ACC112 (cell line): ENCODE results near the gene SLMAP.
"Not testable (repeated sequence)": the region's sequence is repeated elsewhere in the genome, so short reads cannot be mapped to it uniquely, and the experiment has no call there.

Experiments
- H2AFZ ChIP-seq: fragments of 200-600 bp; sonication (generic); one replicate; pipeline ENCODE4 v1.6.0; 2017; ENCODE audit warnings: antibody characterized with exemption, low read length; ENCODE audit not compliant: unreplicated experiment
- H3K27ac ChIP-seq: fragments of 200-600 bp; sonication (generic); 2 replicates; pipeline ENCODE4 v1.5.1; 2014; ENCODE audit warnings: low read depth, mild to moderate bottlenecking, antibody characterized with exemption, low read length, moderate library complexity
- H3K27me3 ChIP-seq: fragments of 200-600 bp; sonication (generic); 2 replicates; pipeline ENCODE4 v1.6.1; 2014; ENCODE audit warnings: mild to moderate bottlenecking, antibody characterized with exemption, low read length, moderate library complexity, mixed read lengths; ENCODE audit not compliant: insufficient read depth
- H3K36me3 ChIP-seq: fragments of 200-600 bp; sonication (generic); 2 replicates; pipeline ENCODE4 v1.6.1; 2016; ENCODE audit warnings: mild to moderate bottlenecking, antibody characterized with exemption, low read length, moderate library complexity, mixed read lengths; ENCODE audit not compliant: insufficient read depth
- H3K4me1 ChIP-seq: fragments of 200-600 bp; sonication (generic); one replicate; pipeline ENCODE4 v1.6.1; 2016; ENCODE audit warnings: low read length, mixed read lengths; ENCODE audit not compliant: insufficient read depth, unreplicated experiment, control insufficient read depth
- H3K4me3 ChIP-seq: fragments of 200-600 bp; sonication (generic); 2 replicates; pipeline ENCODE4 v1.5.1; 2014; ENCODE audit warnings: mild to moderate bottlenecking, low read depth, low read length
- H3K79me2 ChIP-seq: fragments of 200-600 bp; sonication (generic); one replicate; pipeline ENCODE4 v1.6.0; 2016; ENCODE audit warnings: low read length; ENCODE audit not compliant: control insufficient read depth, unreplicated experiment, insufficient read depth

Gene SLMAP

DNA sequence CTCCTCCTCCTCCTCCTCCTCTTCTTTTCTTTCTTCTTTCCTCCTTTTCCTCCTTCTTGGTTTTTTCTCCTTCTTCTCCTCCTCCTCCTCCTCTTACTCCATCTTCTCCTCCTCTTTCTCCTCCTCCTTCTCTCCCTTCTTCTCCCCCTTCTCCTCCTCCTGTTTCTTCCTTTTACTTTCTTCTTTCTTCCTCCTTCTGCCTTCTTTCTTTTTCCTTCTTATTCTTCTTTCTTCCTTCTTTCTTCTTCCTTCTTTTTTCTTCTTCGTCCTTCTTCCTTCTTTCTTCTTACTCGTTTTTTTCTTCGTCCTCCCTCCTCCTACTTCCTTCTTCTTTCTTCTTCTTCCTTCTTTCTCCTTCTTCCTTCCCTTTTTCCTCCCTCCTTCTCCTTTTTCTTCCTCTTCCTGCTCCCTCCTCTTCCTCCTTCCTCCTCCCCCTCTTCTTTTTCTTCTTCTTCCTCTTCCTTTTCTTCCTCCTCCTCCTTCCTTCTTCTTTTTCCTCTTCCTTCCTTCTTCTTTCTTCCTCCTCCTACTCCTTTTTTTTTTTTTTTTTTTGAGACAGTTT lies 92.1 kb downstream of the SLMAP start:
- H3K4me3 ChIP-seq, result no peak overlapping the region
- H3K27ac ChIP-seq, result no peak overlapping the region
- H3K36me3 ChIP-seq, result peaks cover 4% of the 10 kb centered on the region; the same call in 1 of the 2 replicates
- no peak overlapping the region for H2AFZ ChIP-seq
- no peaks in the 10 kb centered on the region for H3K27me3 ChIP-seq
- no peaks in the 10 kb centered on the region for H3K4me1 ChIP-seq
- H3K79me2 ChIP-seq, result no peaks in the 10 kb centered on the region

DNA sequence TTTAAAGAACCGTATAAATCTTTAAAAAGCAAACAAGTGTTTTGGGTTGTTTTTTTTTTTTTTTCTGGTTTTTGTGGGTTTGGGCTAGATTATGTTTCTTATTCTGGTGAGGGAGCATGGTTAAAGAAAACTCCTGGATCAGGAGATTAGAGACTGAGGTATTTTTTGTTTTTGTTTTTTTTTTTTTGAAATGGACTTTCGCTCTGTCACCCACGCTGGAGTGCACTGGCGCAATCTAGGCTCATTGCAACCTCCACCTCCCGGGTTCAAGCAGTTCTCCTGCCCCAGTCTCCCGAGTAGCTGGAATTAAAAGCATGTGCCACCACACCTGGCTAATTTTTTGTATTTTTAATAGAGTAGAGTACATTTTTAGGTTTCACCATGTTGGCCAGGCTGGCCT lies 95.2 kb downstream of the SLMAP start:
- Histone ChIP-seq H3K27me3 (no peaks in the 10 kb centered on the region), H3K79me2 (no peaks in the 10 kb centered on the region), H3K36me3 (peaks cover 4% of the 10 kb centered on the region; the same call in 1 of the 2 replicates), H3K27ac (no peak overlapping the region), H3K4me3 (no peak overlapping the region), H3K4me1 (no peaks in the 10 kb centered on the region), H2AFZ (no peak overlapping the region)

DNA sequence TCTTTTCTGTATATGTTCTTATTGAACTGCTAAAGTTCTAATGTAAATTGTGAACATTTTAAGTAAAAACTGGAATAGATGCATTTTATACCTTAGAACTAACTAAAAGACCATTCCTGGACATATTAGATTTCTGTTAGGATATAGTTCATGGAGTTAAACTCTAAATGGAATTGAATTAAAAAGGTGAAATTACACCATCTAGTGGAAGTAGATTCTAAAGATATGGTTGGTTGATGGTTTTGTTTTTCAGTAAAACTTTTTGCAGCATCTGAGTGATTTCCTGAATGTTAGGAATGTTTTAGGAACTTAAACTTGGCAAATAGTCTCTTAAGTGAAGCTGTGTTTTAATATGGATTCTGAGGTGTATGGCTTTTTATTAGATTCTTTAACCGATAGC lies 96.8 kb downstream of the SLMAP start:
- H3K36me3 ChIP-seq, result peaks cover 4% of the 10 kb centered on the region; the same call in 1 of the 2 replicates
- no peak overlapping the region for H2AFZ ChIP-seq
- no peak overlapping the region for H3K27ac ChIP-seq
- H3K27me3 ChIP-seq, result no peaks in the 10 kb centered on the region
- H3K79me2 ChIP-seq, result no peaks in the 10 kb centered on the region
- H3K4me1 ChIP-seq, result no peaks in the 10 kb centered on the region
- no peak overlapping the region for H3K4me3 ChIP-seq

DNA sequence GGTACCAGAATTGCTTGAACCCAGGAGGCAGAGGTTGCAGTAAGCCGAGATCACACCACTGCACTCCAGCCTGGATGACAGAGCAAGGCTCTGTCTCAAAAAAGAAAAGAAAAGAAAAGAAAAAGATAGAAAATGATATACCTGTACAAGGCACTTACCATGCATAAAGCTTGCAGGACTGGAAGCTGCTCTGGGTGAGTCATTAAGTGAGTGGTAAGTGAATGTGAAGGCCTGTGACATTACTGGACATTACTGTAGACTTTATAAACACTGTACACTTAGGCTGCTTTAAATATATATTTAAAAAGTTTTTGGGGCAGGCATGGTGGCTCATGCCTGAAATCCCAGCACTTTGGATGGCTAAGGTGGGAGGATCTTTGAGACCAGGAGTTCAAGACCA lies 99.2 kb downstream of the SLMAP start:
- no peaks in the 10 kb centered on the region for H3K4me1 ChIP-seq
- no peaks in the 10 kb centered on the region for H3K27me3 ChIP-seq
- H3K4me3 ChIP-seq, result no peak overlapping the region
- H3K36me3 ChIP-seq, result no peaks in the 10 kb centered on the region; the same call in 1 of the 2 replicates
- H2AFZ ChIP-seq, result no peak overlapping the region
- H3K27ac ChIP-seq, result no peak overlapping the region
- no peaks in the 10 kb centered on the region for H3K79me2 ChIP-seq

DNA sequence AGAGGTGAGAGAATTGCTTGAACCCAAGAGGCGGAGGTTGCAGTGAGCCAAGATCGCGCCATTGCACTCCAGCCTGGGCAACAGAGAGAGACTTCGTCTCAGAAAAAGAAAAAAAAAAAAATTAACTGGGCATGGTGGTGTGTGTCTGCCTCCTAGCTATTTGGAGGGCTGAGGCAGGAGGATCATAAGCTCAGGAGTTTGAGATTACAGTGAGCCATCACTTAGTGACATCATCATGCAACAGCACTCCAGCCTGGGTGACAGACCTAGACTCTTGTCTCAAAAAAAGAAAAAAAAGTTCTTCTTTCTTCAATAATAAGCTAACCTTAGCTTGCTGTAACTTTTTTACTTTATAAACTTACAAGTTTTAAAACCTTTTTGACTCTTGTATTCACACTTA lies 99.8 kb downstream of the SLMAP start:
- H3K36me3 ChIP-seq, result peaks cover 3% of the 10 kb centered on the region
- H3K79me2 ChIP-seq, result no peaks in the 10 kb centered on the region
- no peak overlapping the region for H3K27ac ChIP-seq
- no peaks in the 10 kb centered on the region for H3K4me1 ChIP-seq
- no peaks in the 10 kb centered on the region for H3K27me3 ChIP-seq
- no peak overlapping the region for H2AFZ ChIP-seq
- no peak overlapping the region for H3K4me3 ChIP-seq

DNA sequence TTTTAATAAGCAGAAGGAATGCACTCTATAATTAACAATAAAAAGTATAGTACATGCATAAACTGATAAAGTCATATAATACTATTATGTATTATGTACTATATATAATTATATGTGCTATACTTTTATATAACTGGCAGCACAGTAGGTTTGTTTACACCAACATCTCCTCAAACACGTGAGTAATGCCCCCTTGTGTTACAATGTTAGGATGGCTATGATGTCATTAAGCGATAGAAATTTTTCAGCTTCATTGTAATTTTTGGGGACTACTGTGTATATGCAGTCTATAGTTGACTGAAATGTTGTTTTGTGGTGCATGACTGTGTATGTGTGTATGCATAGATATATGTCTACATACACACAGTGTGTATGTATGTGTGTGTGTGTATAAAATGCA lies 100.6 kb downstream of the SLMAP start:
- Histone ChIP-seq H3K27ac (no peak overlapping the region), H2AFZ (no peak overlapping the region), H3K36me3 (peaks cover 4% of the 10 kb centered on the region)

DNA sequence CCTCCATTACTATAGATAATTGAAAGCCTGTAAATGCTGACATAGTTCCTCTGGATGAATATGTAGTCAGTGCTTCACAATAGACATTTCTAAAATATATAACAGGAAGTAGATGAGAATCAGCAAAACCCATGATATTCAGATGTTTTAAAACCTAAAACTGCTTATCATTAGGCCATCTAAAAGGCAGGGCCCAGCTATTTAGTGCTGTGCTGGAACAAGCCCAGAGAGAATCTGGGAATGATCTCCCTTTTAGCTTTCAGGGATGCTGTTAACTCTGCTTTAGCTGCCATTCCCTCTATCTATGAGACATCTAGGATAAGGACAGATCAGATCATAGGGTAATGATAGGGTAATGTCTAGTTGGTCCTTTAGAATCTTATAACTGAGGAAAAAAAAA lies 106.8 kb downstream of the SLMAP start:
- no peak overlapping the region for H2AFZ ChIP-seq

More for the DNA sequence above, 100.6 kb downstream of the SLMAP start:
- no peak overlapping the region for H3K4me3 ChIP-seq
- no peaks in the 10 kb centered on the region for H3K79me2 ChIP-seq
- H3K4me1 ChIP-seq, result no peaks in the 10 kb centered on the region
- no peaks in the 10 kb centered on the region for H3K27me3 ChIP-seq

DNA sequence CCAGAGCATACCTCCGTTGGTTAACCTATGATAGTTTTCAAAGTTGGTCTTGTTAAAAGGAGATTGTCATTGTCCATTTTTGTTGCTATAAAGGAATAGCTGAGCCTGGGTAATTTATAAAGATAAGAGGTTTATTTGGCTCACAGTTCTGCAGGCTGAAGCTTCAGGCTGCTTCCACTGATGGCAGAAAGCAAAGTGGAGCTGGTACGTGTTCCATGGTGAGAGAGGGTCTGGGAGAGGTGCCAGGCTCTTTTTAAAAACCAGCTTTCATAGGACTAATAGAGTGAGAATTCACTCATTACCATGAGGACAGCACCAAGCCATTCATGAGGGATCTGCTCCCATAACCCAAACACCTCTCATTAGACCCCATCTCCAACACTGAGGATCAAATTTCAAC lies 107.3 kb downstream of the SLMAP start:
- H3K27ac ChIP-seq, result no peak overlapping the region
- H3K36me3 ChIP-seq, result peaks cover 4% of the 10 kb centered on the region
- no peaks in the 10 kb centered on the region for H3K79me2 ChIP-seq
- no peak overlapping the region for H2AFZ ChIP-seq
- H3K27me3 ChIP-seq, result no peaks in the 10 kb centered on the region
- no peak overlapping the region for H3K4me3 ChIP-seq
- no peaks in the 10 kb centered on the region for H3K4me1 ChIP-seq

More for the DNA sequence above, 106.8 kb downstream of the SLMAP start:
- H3K27ac ChIP-seq, result no peak overlapping the region
- peaks cover 4% of the 10 kb centered on the region for H3K36me3 ChIP-seq
- H3K27me3 ChIP-seq, result no peaks in the 10 kb centered on the region
- H3K4me1 ChIP-seq, result no peaks in the 10 kb centered on the region
- no peaks in the 10 kb centered on the region for H3K79me2 ChIP-seq
- H3K4me3 ChIP-seq, result no peak overlapping the region

DNA sequence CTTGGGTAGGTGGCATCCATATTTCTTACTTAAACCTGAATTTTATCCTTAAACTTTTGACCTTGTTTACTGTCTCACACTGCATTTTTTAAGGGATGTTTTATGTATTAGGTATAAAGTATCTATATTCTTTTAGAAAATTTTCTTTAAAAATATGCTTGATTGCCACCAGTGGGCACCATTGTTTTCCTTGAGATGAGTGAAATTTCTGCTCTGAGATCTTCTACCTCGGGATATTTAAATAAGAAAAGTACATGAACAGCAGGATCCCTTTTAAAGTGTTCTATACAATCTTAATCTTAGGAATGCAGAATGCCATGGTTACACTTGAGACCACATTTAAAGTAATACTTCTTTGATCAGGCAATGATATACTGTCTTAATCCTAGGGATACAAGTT lies 108.7 kb downstream of the SLMAP start:
- Histone ChIP-seq H2AFZ (no peak overlapping the region), H3K4me1 (no peaks in the 10 kb centered on the region), H3K27me3 (no peaks in the 10 kb centered on the region), H3K79me2 (no peaks in the 10 kb centered on the region), H3K36me3 (peaks cover 4% of the 10 kb centered on the region), H3K4me3 (no peak overlapping the region), H3K27ac (no peak overlapping the region)

DNA sequence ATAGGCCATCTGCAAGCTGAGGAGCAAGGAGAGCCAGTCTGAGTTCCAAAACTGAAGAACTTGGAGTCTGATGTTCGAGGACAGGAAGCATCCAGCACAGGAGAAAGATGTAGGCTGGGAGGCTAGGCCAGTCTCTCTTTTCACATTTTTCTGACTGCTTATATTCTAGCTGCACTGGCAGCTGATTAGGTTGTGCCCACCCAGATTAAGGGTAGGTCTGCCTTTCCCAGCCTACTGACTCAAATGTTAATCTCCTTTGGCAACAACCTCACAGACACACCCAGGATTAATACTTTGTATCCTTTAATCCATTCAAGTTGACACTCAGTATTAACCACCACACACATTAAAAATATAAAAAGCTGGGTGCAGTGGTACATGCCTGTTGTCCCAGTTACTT lies 113.0 kb downstream of the SLMAP start:
- not testable (repeated sequence) for H3K27ac ChIP-seq, H3K4me1 ChIP-seq, H3K27me3 ChIP-seq, H3K79me2 ChIP-seq, H3K4me3 ChIP-seq, H2AFZ ChIP-seq, H3K36me3 ChIP-seq

DNA sequence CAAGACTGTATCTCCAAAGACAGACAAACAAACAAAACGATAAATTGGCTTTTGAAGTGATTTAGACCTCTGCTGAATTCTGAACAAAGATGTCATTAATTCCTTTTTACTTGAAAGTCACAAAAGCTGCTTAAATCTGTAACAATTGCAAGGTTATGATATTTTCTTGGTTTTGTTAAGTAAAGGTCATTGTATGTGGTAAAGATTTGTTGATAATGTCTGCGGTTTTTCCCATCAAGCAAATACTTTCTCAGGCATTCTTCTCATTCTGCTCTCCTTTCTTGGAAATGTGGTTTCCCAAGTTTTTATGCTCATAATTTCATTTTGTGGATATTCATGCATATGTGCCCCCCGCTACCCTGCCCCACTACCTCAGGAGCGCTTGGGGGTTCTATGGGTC lies 116.5 kb downstream of the SLMAP start:
- no peak overlapping the region for H3K27ac ChIP-seq
- no peak overlapping the region for H3K4me3 ChIP-seq
- no peak overlapping the region for H2AFZ ChIP-seq
- H3K36me3 ChIP-seq, result no peaks in the 10 kb centered on the region; the same call in 1 of the 2 replicates
- no peaks in the 10 kb centered on the region for H3K4me1 ChIP-seq
- H3K27me3 ChIP-seq, result no peaks in the 10 kb centered on the region
- no peaks in the 10 kb centered on the region for H3K79me2 ChIP-seq
